ENCODE data around the gene ATF7IP2.
"Not testable (repeated sequence)": the region's sequence is repeated elsewhere in the genome, so short reads cannot be mapped to it uniquely, and the experiment has no call there.

ATF7IP2 gene

DNA sequence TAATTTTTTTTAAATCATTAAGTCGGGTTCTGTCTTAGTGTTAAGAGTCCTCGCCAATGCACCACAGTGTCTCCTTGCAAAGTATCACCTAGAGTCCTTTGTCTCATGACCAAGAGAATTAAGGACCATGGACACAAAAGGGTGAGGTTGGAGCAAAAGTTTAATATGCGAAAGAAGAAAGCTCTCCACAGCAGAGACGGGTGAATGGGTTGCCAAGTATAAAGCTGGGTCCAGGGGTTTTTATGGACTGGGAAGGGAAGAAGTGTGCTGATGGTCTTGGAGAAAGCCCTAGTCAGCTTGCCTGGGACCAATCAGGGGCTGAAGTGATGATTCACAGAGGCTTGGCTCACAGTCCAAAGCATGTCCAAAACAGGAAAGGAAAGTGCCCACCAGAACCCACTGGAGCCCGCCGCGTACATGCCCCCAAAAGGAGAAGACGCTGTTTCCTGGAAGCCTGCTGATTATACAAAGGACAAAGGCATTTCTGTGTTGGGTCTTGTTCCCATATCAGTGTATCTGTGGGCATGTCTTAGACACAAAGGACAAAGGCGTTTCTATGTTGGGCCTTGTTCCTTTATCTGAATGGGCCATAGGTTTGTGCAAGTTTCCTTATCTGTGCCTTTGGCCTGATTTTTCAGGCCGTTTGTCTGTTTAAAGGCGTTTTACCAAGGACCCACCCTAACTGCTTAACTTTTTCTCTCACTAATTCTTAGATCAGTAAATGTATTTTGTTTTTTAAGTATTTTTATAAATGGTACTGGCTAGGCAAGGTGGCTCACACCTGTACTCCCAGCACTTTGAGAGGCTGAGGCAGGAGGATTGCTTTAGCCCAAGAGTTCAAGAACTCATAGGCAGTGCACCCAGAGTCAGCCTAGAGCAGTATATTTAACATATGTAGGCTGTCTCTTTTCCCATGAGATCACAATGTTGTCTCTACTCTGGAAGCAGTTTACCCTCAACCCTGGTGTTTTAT is 28.7 kb upstream of the ATF7IP2 start:
- Histone ChIP-seq H3K4me1 (ENCODE audit: control insufficient read depth in 1 of 2, insufficient read depth in 2 of 2, low read length in 2 of 2) (no peaks in the 10 kb centered on the region), H3K9ac (ENCODE audit: low read depth in 1 of 2, low read length in 2 of 2) (no peak overlapping the region), H3K36me3 (ENCODE audit: control insufficient read depth in 1 of 2, insufficient read depth in 2 of 2, low read length in 2 of 2) (no peaks in the 10 kb centered on the region), H3K4me3 (ENCODE audit: low read depth in 1 of 2, low read length in 2 of 2) (no peak overlapping the region), H3K27me3 (ENCODE audit: control insufficient read depth in 1 of 2, insufficient read depth in 2 of 2, low read length in 2 of 2) (no peaks in the 10 kb centered on the region), H3K9me3 (ENCODE audit: control insufficient read depth in 1 of 2, low read length in 2 of 2) (no peaks in the 10 kb centered on the region), H3K27ac (ENCODE audit: low read depth, low read length) (no peak overlapping the region)

DNA sequence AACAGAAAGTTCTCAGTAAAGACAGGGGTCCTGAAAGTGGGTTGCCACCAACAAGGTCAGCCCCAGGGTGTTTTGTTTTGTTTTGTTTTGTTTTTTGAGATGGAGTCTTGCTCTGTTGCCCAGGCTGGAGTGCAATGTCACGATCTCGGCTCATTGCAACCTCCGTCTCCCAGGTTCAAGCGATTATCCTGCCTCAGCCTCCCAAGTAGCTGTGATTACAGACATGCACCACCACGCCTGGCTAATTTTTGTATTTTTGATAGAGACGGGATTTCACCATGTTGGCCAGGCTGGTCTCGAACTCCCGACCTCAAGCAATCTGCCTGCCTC is 24.1 kb upstream of the ATF7IP2 start:
- H3K4me3 ChIP-seq (ENCODE audit: low read depth in 1 of 2, low read length in 2 of 2); H3K27ac ChIP-seq (ENCODE audit: low read depth, low read length); H3K36me3 ChIP-seq (ENCODE audit: control insufficient read depth in 1 of 2, insufficient read depth in 2 of 2, low read length in 2 of 2); H3K9me3 ChIP-seq (ENCODE audit: control insufficient read depth in 1 of 2, low read length in 2 of 2); H3K9ac ChIP-seq (ENCODE audit: low read depth in 1 of 2, low read length in 2 of 2); H3K27me3 ChIP-seq (ENCODE audit: control insufficient read depth in 1 of 2, insufficient read depth in 2 of 2, low read length in 2 of 2); H3K4me1 ChIP-seq (ENCODE audit: control insufficient read depth in 1 of 2, insufficient read depth in 2 of 2, low read length in 2 of 2): not testable (repeated sequence)

DNA sequence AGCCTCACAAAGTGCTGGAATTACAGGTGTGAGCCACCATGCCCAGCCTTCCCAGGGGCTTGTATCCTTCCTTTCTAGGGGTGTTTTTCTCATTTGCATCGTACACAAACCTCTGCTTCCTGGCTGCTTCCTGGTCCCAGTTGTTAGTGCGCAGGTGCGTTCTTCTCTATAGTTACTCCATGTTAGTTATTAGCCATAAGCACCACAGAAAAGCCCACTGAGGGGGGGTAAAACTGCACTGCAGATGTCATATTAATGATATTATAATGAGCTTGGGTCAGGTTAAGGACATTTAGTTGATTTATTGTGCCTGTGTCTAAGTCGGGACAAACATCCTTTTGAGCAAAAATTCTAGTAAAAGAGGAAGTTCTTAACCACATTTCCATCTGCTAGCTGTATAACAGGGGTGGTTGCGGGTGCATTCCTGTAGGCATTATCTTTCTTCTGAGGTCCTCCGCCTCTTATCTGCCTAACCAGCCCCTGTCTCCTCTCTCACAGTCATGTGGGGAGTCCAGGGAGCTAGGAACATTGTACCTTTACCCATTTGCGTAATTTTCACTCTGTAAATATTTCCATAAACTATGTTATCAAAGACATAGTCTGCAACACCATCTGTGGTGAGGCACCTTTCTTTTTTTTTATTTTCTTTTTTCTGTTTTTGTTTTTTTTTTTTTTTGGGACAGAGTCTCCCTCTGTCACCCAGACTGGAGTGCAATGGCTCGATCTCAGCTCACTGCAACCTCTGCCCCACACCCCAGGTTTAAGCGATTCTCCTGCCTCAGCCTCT is 23.6 kb upstream of the ATF7IP2 start:
- H3K4me3 ChIP-seq (ENCODE audit: low read depth in 1 of 2, low read length in 2 of 2) = no peak overlapping the region
- H3K27me3 ChIP-seq (ENCODE audit: control insufficient read depth in 1 of 2, insufficient read depth in 2 of 2, low read length in 2 of 2) = no peaks in the 10 kb centered on the region
- no peaks in the 10 kb centered on the region for H3K4me1 ChIP-seq (ENCODE audit: control insufficient read depth in 1 of 2, insufficient read depth in 2 of 2, low read length in 2 of 2)
- H3K9ac ChIP-seq (ENCODE audit: low read depth in 1 of 2, low read length in 2 of 2) = no peak overlapping the region
- no peaks in the 10 kb centered on the region for H3K9me3 ChIP-seq (ENCODE audit: control insufficient read depth in 1 of 2, low read length in 2 of 2)
- H3K36me3 ChIP-seq (ENCODE audit: control insufficient read depth in 1 of 2, insufficient read depth in 2 of 2, low read length in 2 of 2) = no peaks in the 10 kb centered on the region
- H3K27ac ChIP-seq (ENCODE audit: low read depth, low read length) = no peak overlapping the region

DNA sequence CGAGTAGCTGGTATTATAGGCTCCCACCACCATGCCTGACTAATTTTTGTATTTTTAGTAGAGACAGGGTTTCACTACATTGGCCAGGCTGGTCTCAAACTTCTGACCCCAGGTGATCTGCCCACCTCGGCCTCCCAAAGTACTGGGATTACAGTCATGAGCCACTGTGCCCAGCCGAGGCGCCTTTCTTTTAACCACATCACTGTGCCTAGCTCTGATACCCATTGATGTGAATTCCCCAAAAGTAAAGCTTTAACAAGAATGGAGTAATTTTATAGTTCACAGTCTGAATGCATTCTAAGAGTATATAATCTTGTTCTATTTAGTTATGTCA is 23.0 kb upstream of the ATF7IP2 start:
- not testable (repeated sequence) for H3K27me3 ChIP-seq (ENCODE audit: control insufficient read depth in 1 of 2, insufficient read depth in 2 of 2, low read length in 2 of 2); H3K9me3 ChIP-seq (ENCODE audit: control insufficient read depth in 1 of 2, low read length in 2 of 2); H3K27ac ChIP-seq (ENCODE audit: low read depth, low read length); H3K4me3 ChIP-seq (ENCODE audit: low read depth in 1 of 2, low read length in 2 of 2); H3K36me3 ChIP-seq (ENCODE audit: control insufficient read depth in 1 of 2, insufficient read depth in 2 of 2, low read length in 2 of 2); H3K4me1 ChIP-seq (ENCODE audit: control insufficient read depth in 1 of 2, insufficient read depth in 2 of 2, low read length in 2 of 2); H3K9ac ChIP-seq (ENCODE audit: low read depth in 1 of 2, low read length in 2 of 2)

DNA sequence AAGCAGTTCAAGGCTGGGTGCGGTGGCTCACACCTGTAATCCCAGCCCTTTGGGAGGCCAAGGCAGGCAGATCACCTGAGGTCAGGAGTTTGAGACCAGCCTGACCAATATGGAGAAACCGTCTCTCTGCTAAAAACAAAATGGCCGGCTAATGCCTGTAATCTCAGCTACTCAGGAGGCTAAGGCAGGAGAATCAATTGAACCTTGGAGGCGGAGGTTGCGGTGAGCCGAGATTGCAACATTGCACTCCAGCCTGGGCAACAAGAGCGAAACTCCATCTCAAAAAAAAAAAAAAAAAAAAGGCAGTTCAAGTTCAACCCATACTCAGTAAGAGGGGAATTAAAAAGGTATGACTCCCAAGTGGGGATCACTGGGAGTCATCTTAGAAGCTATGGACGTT is 19.2 kb upstream of the ATF7IP2 start:
- not testable (repeated sequence) for H3K9ac ChIP-seq (ENCODE audit: low read depth in 1 of 2, low read length in 2 of 2); H3K9me3 ChIP-seq (ENCODE audit: control insufficient read depth in 1 of 2, low read length in 2 of 2); H3K4me3 ChIP-seq (ENCODE audit: low read depth in 1 of 2, low read length in 2 of 2); H3K27me3 ChIP-seq (ENCODE audit: control insufficient read depth in 1 of 2, insufficient read depth in 2 of 2, low read length in 2 of 2); H3K27ac ChIP-seq (ENCODE audit: low read depth, low read length); H3K36me3 ChIP-seq (ENCODE audit: control insufficient read depth in 1 of 2, insufficient read depth in 2 of 2, low read length in 2 of 2); H3K4me1 ChIP-seq (ENCODE audit: control insufficient read depth in 1 of 2, insufficient read depth in 2 of 2, low read length in 2 of 2)

DNA sequence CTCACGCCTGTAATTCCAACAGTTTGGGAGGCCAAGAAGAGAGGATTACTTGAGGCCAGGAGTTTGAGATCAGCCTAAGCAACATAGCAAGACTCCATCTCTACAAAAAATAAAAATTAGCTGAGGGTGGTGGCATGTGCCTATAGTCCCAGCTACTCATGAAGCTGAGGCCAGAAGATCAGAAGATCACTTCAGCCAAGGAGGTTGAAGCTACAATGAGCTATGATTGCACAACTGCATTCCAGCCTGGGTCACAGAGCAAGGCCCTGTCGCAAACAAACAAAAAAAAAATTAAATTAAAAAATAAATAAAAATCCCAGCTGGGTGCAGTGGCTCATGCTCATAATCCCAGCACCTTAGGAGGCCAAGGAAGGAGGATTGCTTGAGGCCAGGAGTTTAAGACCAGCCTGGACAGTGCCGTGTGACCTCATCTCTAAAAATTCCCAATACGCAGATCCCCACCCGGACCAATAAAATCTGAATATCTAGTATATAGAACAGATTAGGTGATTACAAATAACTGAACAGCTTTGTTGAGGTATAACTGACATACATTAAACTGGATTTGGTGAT is 18.2 kb upstream of the ATF7IP2 start:
- no peaks in the 10 kb centered on the region for H3K36me3 ChIP-seq (ENCODE audit: control insufficient read depth in 1 of 2, insufficient read depth in 2 of 2, low read length in 2 of 2)
- H3K4me3 ChIP-seq (ENCODE audit: low read depth in 1 of 2, low read length in 2 of 2) = no peak overlapping the region
- H3K27ac ChIP-seq (ENCODE audit: low read depth, low read length) = no peak overlapping the region
- no peaks in the 10 kb centered on the region for H3K27me3 ChIP-seq (ENCODE audit: control insufficient read depth in 1 of 2, insufficient read depth in 2 of 2, low read length in 2 of 2)
- H3K4me1 ChIP-seq (ENCODE audit: control insufficient read depth in 1 of 2, insufficient read depth in 2 of 2, low read length in 2 of 2) = no peaks in the 10 kb centered on the region
- H3K9ac ChIP-seq (ENCODE audit: low read depth in 1 of 2, low read length in 2 of 2) = no peak overlapping the region
- H3K9me3 ChIP-seq (ENCODE audit: control insufficient read depth in 1 of 2, low read length in 2 of 2) = no peaks in the 10 kb centered on the region

DNA sequence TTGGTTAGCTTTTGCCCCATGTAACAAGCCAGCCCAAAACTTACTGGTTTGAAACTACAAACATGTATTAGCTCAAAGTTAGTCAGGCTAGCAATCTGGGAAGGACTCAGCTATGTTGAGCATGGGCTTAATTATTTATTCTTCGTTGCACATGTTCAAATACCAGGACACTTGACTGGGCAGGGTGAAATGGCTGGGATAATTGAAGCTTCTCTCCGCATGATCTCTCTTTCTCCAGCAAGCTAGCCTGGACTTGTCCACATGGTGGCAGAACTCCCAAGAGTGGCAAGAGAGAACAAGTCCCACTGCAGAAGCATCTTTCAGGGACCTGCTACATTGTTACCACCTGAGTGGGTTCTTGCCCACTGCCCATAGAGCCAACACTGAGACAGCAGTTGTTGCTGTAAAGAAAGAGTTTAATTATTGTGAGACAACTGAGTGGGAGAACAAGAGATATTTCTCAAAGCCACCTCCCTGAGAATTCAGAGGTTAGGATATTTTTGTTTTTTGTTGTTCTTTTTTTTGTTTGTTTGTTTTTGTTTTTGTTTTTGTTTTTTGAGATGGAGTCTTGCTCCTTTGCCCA is 16.8 kb upstream of the ATF7IP2 start:
- H3K27me3 ChIP-seq (ENCODE audit: control insufficient read depth in 1 of 2, insufficient read depth in 2 of 2, low read length in 2 of 2) = no peaks in the 10 kb centered on the region
- no peaks in the 10 kb centered on the region for H3K4me1 ChIP-seq (ENCODE audit: control insufficient read depth in 1 of 2, insufficient read depth in 2 of 2, low read length in 2 of 2)
- H3K9me3 ChIP-seq (ENCODE audit: control insufficient read depth in 1 of 2, low read length in 2 of 2) = no peaks in the 10 kb centered on the region
- H3K27ac ChIP-seq (ENCODE audit: low read depth, low read length) = no peak overlapping the region
- H3K36me3 ChIP-seq (ENCODE audit: control insufficient read depth in 1 of 2, insufficient read depth in 2 of 2, low read length in 2 of 2) = no peaks in the 10 kb centered on the region
- H3K4me3 ChIP-seq (ENCODE audit: low read depth in 1 of 2, low read length in 2 of 2) = no peak overlapping the region
- no peak overlapping the region for H3K9ac ChIP-seq (ENCODE audit: low read depth in 1 of 2, low read length in 2 of 2)

DNA sequence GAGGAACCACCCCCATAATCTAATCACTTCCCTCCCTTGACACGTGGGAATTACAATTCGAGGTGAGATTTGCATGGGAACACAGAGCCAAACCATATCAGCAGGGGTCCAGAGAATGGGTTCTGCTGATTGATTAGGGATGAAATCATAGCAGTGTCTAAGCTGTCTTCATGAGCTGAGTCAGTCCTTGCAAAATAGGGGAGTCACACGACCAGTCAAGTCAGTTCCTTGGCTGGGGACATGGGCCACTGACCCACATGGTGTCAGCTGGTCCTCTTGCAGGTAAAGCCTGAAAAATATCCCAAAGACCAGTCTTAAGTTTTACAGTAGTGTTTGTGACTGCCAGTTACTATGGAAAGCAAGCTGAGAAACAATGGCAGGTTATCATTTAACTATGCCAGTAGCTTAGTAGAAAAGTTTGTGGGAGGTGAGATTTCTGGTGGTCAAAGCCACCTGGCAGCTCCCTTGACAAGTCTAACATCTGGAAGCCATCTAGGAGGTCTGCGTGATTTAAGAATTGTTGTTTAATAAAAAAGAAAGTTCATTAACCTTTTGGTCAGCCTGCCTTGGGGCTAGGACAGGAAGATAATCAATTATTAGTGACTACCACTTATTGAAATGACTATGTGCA is 15.7 kb upstream of the ATF7IP2 start:
- no peak overlapping the region for H3K9ac ChIP-seq (ENCODE audit: low read depth in 1 of 2, low read length in 2 of 2)
- H3K27me3 ChIP-seq (ENCODE audit: control insufficient read depth in 1 of 2, insufficient read depth in 2 of 2, low read length in 2 of 2) = no peaks in the 10 kb centered on the region
- no peaks in the 10 kb centered on the region for H3K9me3 ChIP-seq (ENCODE audit: control insufficient read depth in 1 of 2, low read length in 2 of 2)
- H3K27ac ChIP-seq (ENCODE audit: low read depth, low read length) = no peak overlapping the region
- no peaks in the 10 kb centered on the region for H3K4me1 ChIP-seq (ENCODE audit: control insufficient read depth in 1 of 2, insufficient read depth in 2 of 2, low read length in 2 of 2)
- no peaks in the 10 kb centered on the region for H3K36me3 ChIP-seq (ENCODE audit: control insufficient read depth in 1 of 2, insufficient read depth in 2 of 2, low read length in 2 of 2)
- H3K4me3 ChIP-seq (ENCODE audit: low read depth in 1 of 2, low read length in 2 of 2) = no peak overlapping the region

DNA sequence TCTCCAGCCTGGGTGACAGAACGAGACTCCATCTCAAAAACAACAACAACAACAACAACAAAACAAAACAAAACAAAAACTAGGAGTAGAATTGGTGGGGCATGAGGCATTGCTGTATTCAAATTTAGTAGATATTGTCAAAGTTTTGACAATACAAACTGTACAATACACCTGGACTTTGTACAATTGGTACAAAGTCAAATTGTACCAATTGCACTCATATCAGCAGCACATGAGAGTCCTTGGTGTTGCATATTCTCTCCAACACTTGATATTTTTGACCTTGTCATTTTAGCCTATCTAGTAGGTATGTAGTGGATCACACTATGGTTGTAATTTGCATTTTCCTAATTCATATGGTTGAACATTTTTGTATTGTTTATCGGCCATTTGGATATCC is 14.3 kb upstream of the ATF7IP2 start:
- H3K27me3 ChIP-seq (ENCODE audit: control insufficient read depth in 1 of 2, insufficient read depth in 2 of 2, low read length in 2 of 2) = no peaks in the 10 kb centered on the region
- no peak overlapping the region for H3K9ac ChIP-seq (ENCODE audit: low read depth in 1 of 2, low read length in 2 of 2)
- H3K4me1 ChIP-seq (ENCODE audit: control insufficient read depth in 1 of 2, insufficient read depth in 2 of 2, low read length in 2 of 2) = no peaks in the 10 kb centered on the region
- no peaks in the 10 kb centered on the region for H3K9me3 ChIP-seq (ENCODE audit: control insufficient read depth in 1 of 2, low read length in 2 of 2)
- H3K27ac ChIP-seq (ENCODE audit: low read depth, low read length) = no peak overlapping the region
- H3K4me3 ChIP-seq (ENCODE audit: low read depth in 1 of 2, low read length in 2 of 2) = no peak overlapping the region
- no peaks in the 10 kb centered on the region for H3K36me3 ChIP-seq (ENCODE audit: control insufficient read depth in 1 of 2, insufficient read depth in 2 of 2, low read length in 2 of 2)

DNA sequence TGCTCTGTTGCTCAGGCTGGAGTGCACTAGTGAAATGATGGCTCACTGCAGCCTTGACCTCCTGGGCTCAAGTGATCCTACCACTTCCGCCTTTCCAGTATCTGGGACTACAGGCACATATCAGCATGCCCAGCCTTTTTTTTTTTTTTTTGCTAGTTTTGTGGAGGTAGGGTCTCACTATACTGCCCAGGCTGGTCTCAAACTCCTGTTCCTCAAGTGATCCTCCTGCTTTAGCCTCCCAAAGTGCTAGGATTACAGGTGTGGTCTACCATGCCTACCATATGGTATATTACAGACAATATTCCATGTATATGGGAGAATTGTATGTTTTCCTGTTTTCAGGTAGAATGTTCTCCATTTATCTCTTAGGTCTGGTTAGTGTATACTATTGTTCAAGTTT is 12.3 kb upstream of the ATF7IP2 start:
- H3K36me3 ChIP-seq (ENCODE audit: control insufficient read depth in 1 of 2, insufficient read depth in 2 of 2, low read length in 2 of 2) = no peaks in the 10 kb centered on the region
- no peaks in the 10 kb centered on the region for H3K27me3 ChIP-seq (ENCODE audit: control insufficient read depth in 1 of 2, insufficient read depth in 2 of 2, low read length in 2 of 2)
- no peak overlapping the region for H3K4me3 ChIP-seq (ENCODE audit: low read depth in 1 of 2, low read length in 2 of 2)
- H3K9ac ChIP-seq (ENCODE audit: low read depth in 1 of 2, low read length in 2 of 2) = no peak overlapping the region
- no peak overlapping the region for H3K27ac ChIP-seq (ENCODE audit: low read depth, low read length)
- H3K9me3 ChIP-seq (ENCODE audit: control insufficient read depth in 1 of 2, low read length in 2 of 2) = no peaks in the 10 kb centered on the region
- no peaks in the 10 kb centered on the region for H3K4me1 ChIP-seq (ENCODE audit: control insufficient read depth in 1 of 2, insufficient read depth in 2 of 2, low read length in 2 of 2)

Measured in duodenal mucosa (tissue), 2 donors.